ENCODE measurements around the gene KIF15.

KIF15 gene

DNA sequence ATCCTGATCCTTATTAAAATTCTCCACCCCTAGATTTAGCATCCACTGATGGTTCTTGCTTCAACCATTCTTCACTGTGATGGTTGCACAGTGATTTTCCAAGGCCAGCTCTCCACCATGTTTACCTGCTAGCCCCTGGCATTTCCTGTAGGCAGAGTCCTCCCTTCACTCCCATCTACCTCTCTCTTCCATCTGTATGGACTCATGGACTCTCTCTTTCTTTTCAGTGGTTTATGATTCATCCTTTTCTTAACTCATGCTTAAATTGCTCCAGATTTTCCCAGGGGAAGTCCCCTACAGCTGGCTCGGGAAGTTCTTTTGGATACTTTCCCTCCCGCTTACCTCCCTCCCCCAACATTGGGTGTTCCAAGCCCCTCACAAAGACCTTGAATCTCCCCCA is 131.5 kb downstream of the KIF15 start:
- H3K4me1 ChIP-seq (ENCODE audit: low read length) = no peaks in the 10 kb centered on the region
- H3F3A ChIP-seq (ENCODE audit: insufficient read depth, low read length) = no peaks in the 10 kb centered on the region
- H3K9ac ChIP-seq (ENCODE audit: low read length) = no peak overlapping the region
- TF ChIP-seq EZH2phosphoT487 (IDR thresholded peaks at IDR 0.05; ENCODE audit: low read length) (no peak), EZH2 (optimal IDR thresholded peaks at IDR 0.05; ENCODE audit: low read depth, low read length) (no peak)
- TF ChIP-seq, protein P1, sequence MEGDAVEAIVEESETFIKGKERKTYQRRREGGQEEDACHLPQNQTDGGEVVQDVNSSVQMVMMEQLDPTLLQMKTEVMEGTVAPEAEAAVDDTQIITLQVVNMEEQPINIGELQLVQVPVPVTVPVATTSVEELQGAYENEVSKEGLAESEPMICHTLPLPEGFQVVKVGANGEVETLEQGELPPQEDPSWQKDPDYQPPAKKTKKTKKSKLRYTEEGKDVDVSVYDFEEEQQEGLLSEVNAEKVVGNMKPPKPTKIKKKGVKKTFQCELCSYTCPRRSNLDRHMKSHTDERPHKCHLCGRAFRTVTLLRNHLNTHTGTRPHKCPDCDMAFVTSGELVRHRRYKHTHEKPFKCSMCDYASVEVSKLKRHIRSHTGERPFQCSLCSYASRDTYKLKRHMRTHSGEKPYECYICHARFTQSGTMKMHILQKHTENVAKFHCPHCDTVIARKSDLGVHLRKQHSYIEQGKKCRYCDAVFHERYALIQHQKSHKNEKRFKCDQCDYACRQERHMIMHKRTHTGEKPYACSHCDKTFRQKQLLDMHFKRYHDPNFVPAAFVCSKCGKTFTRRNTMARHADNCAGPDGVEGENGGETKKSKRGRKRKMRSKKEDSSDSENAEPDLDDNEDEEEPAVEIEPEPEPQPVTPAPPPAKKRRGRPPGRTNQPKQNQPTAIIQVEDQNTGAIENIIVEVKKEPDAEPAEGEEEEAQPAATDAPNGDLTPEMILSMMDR (IDR thresholded peaks at IDR 0.05; ENCODE audit: low read length) = no peak
- H4K20me1 ChIP-seq (ENCODE audit: insufficient read depth, low read length) = no peaks in the 10 kb centered on the region
- no peaks in the 10 kb centered on the region for H3K9me3 ChIP-seq (replicated peaks; ENCODE audit: insufficient read depth, low read length)
- DNase-seq = no peak
- no peaks in the 10 kb centered on the region for H3K27me3 ChIP-seq (replicated peaks; ENCODE audit: insufficient read depth, low read length)
- no peaks in the 10 kb centered on the region for H3K79me2 ChIP-seq (ENCODE audit: low read length)
- no peaks in the 10 kb centered on the region for H3K36me3 ChIP-seq (replicated peaks; ENCODE audit: insufficient read depth, low read length)
- no peak overlapping the region for H3K4me2 ChIP-seq (ENCODE audit: low read depth, low read length)
- no peak overlapping the region for H3K27ac ChIP-seq (ENCODE audit: low read length)
- H3K9me2 ChIP-seq (replicated peaks; ENCODE audit: insufficient read depth, low read length) = no peaks in the 10 kb centered on the region
- no peak overlapping the region for H2AFZ ChIP-seq (ENCODE audit: low read length)
- H3K4me3 ChIP-seq (ENCODE audit: low read length) = no peak overlapping the region

DNA sequence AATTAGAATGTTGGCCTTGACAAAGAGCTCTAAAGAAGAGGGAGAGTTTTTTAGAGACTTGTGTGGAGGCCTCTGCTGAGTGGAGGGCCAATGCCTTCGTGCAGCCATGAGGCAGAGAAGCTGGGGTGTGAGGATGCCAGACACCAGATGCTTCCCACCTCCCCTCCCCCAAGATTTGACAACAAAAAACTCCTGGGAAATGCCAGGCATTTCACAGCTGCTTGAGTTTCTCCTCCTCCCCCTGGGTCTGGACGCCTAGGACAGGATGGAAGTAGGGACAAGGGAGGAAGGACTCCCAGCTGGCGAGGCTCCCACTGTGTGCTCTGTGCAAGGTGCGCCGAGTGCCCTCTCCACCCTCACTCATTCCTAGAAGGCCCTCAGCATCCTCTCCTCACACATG is 132.9 kb downstream of the KIF15 start:
- Histone ChIP-seq H3K9ac (ENCODE audit: low read length) (no peak overlapping the region), H3K4me3 (ENCODE audit: low read length) (no peak overlapping the region), H3K4me1 (ENCODE audit: low read length) (no peaks in the 10 kb centered on the region), H3K4me2 (ENCODE audit: low read depth, low read length) (no peak overlapping the region), H2AFZ (ENCODE audit: low read length) (no peak overlapping the region), H3K79me2 (ENCODE audit: low read length) (no peaks in the 10 kb centered on the region), H3K36me3 (replicated peaks; ENCODE audit: insufficient read depth, low read length) (no peaks in the 10 kb centered on the region), H4K20me1 (ENCODE audit: insufficient read depth, low read length) (no peaks in the 10 kb centered on the region), H3F3A (ENCODE audit: insufficient read depth, low read length) (no peaks in the 10 kb centered on the region), H3K27ac (ENCODE audit: low read length) (no peak overlapping the region), H3K9me3 (replicated peaks; ENCODE audit: insufficient read depth, low read length) (no peaks in the 10 kb centered on the region), H3K27me3 (replicated peaks; ENCODE audit: insufficient read depth, low read length) (no peaks in the 10 kb centered on the region), H3K9me2 (replicated peaks; ENCODE audit: insufficient read depth, low read length) (no peaks in the 10 kb centered on the region)
- TF ChIP-seq EZH2phosphoT487 (IDR thresholded peaks at IDR 0.05; ENCODE audit: low read length) (no peak), EZH2 (optimal IDR thresholded peaks at IDR 0.05; ENCODE audit: low read depth, low read length) (no peak)
- TF ChIP-seq, protein P1 (IDR thresholded peaks at IDR 0.05; ENCODE audit: low read length) = no peak
- no peak for DNase-seq

DNA sequence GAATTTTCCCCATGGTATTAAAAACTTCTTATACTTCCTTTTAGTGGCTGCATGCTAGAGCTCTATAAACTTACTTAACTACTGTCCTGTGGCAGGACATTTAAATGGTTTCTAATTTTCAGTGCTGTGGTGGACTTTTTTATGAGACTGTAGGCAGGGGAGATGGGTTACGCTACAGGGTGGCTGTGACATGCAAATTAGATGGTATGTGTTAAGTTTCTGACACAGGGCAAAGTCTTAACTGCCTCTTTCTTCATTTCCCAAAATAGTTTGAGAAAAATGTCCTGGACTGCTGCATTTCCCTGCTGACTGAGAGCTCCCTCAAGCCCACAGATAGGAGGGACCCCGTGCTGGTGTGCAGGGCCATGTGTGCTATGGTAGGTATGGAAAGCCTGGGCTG is 134.8 kb downstream of the KIF15 start:
- H3F3A ChIP-seq (ENCODE audit: insufficient read depth, low read length) = no peaks in the 10 kb centered on the region
- DNase-seq = no peak
- no peak for TF ChIP-seq EZH2 (optimal IDR thresholded peaks at IDR 0.05; ENCODE audit: low read depth, low read length)
- TF ChIP-seq, protein P1 (IDR thresholded peaks at IDR 0.05; ENCODE audit: low read length) = no peak
- no peak for TF ChIP-seq EZH2phosphoT487 (IDR thresholded peaks at IDR 0.05; ENCODE audit: low read length)
- no peak overlapping the region for H3K4me3 ChIP-seq (ENCODE audit: low read length)
- no peaks in the 10 kb centered on the region for H3K9me2 ChIP-seq (replicated peaks; ENCODE audit: insufficient read depth, low read length)
- H2AFZ ChIP-seq (ENCODE audit: low read length) = no peak overlapping the region
- H4K20me1 ChIP-seq (ENCODE audit: insufficient read depth, low read length) = no peaks in the 10 kb centered on the region
- no peaks in the 10 kb centered on the region for H3K27me3 ChIP-seq (replicated peaks; ENCODE audit: insufficient read depth, low read length)
- no peak overlapping the region for H3K9ac ChIP-seq (ENCODE audit: low read length)
- H3K79me2 ChIP-seq (ENCODE audit: low read length) = no peaks in the 10 kb centered on the region
- H3K36me3 ChIP-seq (replicated peaks; ENCODE audit: insufficient read depth, low read length) = no peaks in the 10 kb centered on the region
- H3K4me2 ChIP-seq (ENCODE audit: low read depth, low read length) = no peak overlapping the region
- H3K9me3 ChIP-seq (replicated peaks; ENCODE audit: insufficient read depth, low read length) = no peaks in the 10 kb centered on the region
- no peak overlapping the region for H3K27ac ChIP-seq (ENCODE audit: low read length)
- no peaks in the 10 kb centered on the region for H3K4me1 ChIP-seq (ENCODE audit: low read length)
